Spinal cord (tissue), 10 donors: Measurements from ENCODE around the gene BMPER. TPM values are rescaled to one million over a fixed set of nuclear protein-coding genes. Genes with fewer than 3 reads are reported as not detected.
A peak's percentile ranks its signal among the peaks of the same experiment; 100 is the strongest.

ENCODE experiments used
- DNase-seq, 6 donors: peaks; one replicate each; pipeline versions ENCODE4 v3.0.0 to v3.0.0-alpha.2; 2013 to 2015; ENCODE audit warnings: low spot score in 6 of 6, low read depth in 4 of 6
- H3K27ac ChIP-seq: one replicate; pipeline ENCODE4 v1.5.1; 2013; ENCODE audit warnings: low read depth, low read length, control low read depth
- H3K27me3 ChIP-seq: one replicate; pipeline ENCODE4 v1.6.1; 2013; ENCODE audit warnings: low read length; ENCODE audit not compliant: control insufficient read depth, insufficient read depth
- H3K36me3 ChIP-seq: one replicate; pipeline ENCODE4 v1.6.1; 2013; ENCODE audit warnings: low read length; ENCODE audit not compliant: control insufficient read depth, insufficient read depth
- H3K4me1 ChIP-seq: one replicate; pipeline ENCODE4 v1.6.1; 2013; ENCODE audit warnings: low read length; ENCODE audit not compliant: control insufficient read depth, insufficient read depth
- H3K4me3 ChIP-seq: one replicate; pipeline ENCODE4 v1.5.1; 2013; ENCODE audit warnings: low read depth, low read length, control low read depth
- H3K9me3 ChIP-seq: one replicate; pipeline ENCODE4 v1.6.1; 2013; ENCODE audit warnings: low read length; ENCODE audit not compliant: control insufficient read depth, insufficient read depth
- WGBS: methylation state at CpG from one replicate; pipeline ENCODE4 v1.1.5; 2013; ENCODE audit warnings: missing lambda C conversion rate; ENCODE audit not compliant: insufficient coverage; 5-methylcytosine and 5-hydroxymethylcytosine counted together
- polyA plus RNA-seq, 2 donors: library from polyadenylated mRNA; unstranded; fragments of 120-200 nt; gene quantifications; one replicate each; pipeline ENCODE4 v1.2.1, GENCODE V29; 2013; ENCODE audit not compliant: insufficient read length in 2 of 2
- total RNA-seq, 2 donors: library from RNA; depleted of rRNA in 1 of 2; stranded (reverse); fragments of 120-200 nt in 1 of 2; fragments of >200 nt in 1 of 2; gene quantifications; one replicate each; pipeline versions ENCODE4 v1.2.3 to v1.2.4, GENCODE V29; 2013 to 2014
- donor health status: healthy.

Gene BMPER
- total and polyA plus RNA-seq, 4 donors = 16.8 to 36.3 (median 29.1) TPM

- Histone ChIP-seq H3K27ac (no peak overlapping the region), H3K27me3 (no peaks in the 10 kb centered on the region), H3K4me3 (no peak overlapping the region), H3K9me3 (no peaks in the 10 kb centered on the region), H3K36me3 (no peaks in the 10 kb centered on the region), H3K4me1 (peaks cover 3% of the 10 kb centered on the region)
- DNase-seq = no peak
- WGBS = no CpG with 5 or more reads among the region's 3 CpGs
Observed at GRCh38 chr7:34155220-34155908, 250.0 kb downstream of the BMPER start.

GRCh38 chr7:34156336-34156735 is 251.0 kb downstream of the BMPER start:
- peaks cover 3% of the 10 kb centered on the region for H3K4me1 ChIP-seq
- H3K4me3 ChIP-seq = no peak overlapping the region
- DNase-seq = peak in 1 of 6 donors; percentile 6
- no peaks in the 10 kb centered on the region for H3K36me3 ChIP-seq
- no peaks in the 10 kb centered on the region for H3K9me3 ChIP-seq
- no CpG with 5 or more reads among the region's 2 CpGs for WGBS
- no peaks in the 10 kb centered on the region for H3K27me3 ChIP-seq
- H3K27ac ChIP-seq = no peak overlapping the region

- no peaks in the 10 kb centered on the region for H3K27me3 ChIP-seq
- no peak overlapping the region for H3K27ac ChIP-seq
- H3K9me3 ChIP-seq = no peaks in the 10 kb centered on the region
- DNase-seq = no peak
- no CpG with 5 or more reads among the region's 2 CpGs for WGBS
- H3K4me1 ChIP-seq = peaks cover 3% of the 10 kb centered on the region
- no peaks in the 10 kb centered on the region for H3K36me3 ChIP-seq
- no peak overlapping the region for H3K4me3 ChIP-seq
Observed at GRCh38 chr7:34157137-34157536, 251.8 kb downstream of the BMPER start.

- Histone ChIP-seq H3K36me3 (no peaks in the 10 kb centered on the region), H3K27me3 (no peaks in the 10 kb centered on the region), H3K9me3 (no peaks in the 10 kb centered on the region), H3K4me3 (no peak overlapping the region), H3K4me1 (peaks cover 3% of the 10 kb centered on the region), H3K27ac (no peak overlapping the region)
- DNase-seq = peak in 1 of 6 donors; percentile 38
- WGBS = 63% methylated on average over 9 of the region's 12 CpGs
Observed at GRCh38 chr7:34158368-34159153, 253.2 kb downstream of the BMPER start.

- no peak for DNase-seq
- Histone ChIP-seq H3K4me1 (peaks cover 3% of the 10 kb centered on the region), H3K9me3 (no peaks in the 10 kb centered on the region), H3K27ac (no peak overlapping the region), H3K4me3 (no peak overlapping the region), H3K27me3 (no peaks in the 10 kb centered on the region), H3K36me3 (no peaks in the 10 kb centered on the region)
- WGBS = 50% methylated on average over 1 of the region's 2 CpGs
Observed at GRCh38 chr7:34160261-34160752, 255.0 kb downstream of the BMPER start.

GRCh38 chr7:34162027-34162565 is 256.8 kb downstream of the BMPER start:
- Histone ChIP-seq H3K4me1 (peaks cover 3% of the 10 kb centered on the region), H3K27me3 (no peaks in the 10 kb centered on the region), H3K9me3 (no peaks in the 10 kb centered on the region), H3K36me3 (no peaks in the 10 kb centered on the region), H3K27ac (no peak overlapping the region), H3K4me3 (no peak overlapping the region)
- DNase-seq = no peak
- 80% methylated on average over 1 of the region's 5 CpGs for WGBS

- H3K27ac ChIP-seq = no peak overlapping the region
- no peaks in the 10 kb centered on the region for H3K36me3 ChIP-seq
- no peaks in the 10 kb centered on the region for H3K9me3 ChIP-seq
- WGBS = 50% methylated on average over 2 of the region's 3 CpGs
- H3K4me1 ChIP-seq = peaks cover 3% of the 10 kb centered on the region
- H3K4me3 ChIP-seq = no peak overlapping the region
- DNase-seq = peak in 2 of 6 donors; percentile 32 to 92
- H3K27me3 ChIP-seq = no peaks in the 10 kb centered on the region
Observed at GRCh38 chr7:34162677-34163076, 257.3 kb downstream of the BMPER start.

- no peaks in the 10 kb centered on the region for H3K4me1 ChIP-seq
- H3K9me3 ChIP-seq = no peaks in the 10 kb centered on the region
- WGBS = no CpG with 5 or more reads among the region's 1 CpG
- no peaks in the 10 kb centered on the region for H3K36me3 ChIP-seq
- no peak for DNase-seq
- no peak overlapping the region for H3K4me3 ChIP-seq
- no peaks in the 10 kb centered on the region for H3K27me3 ChIP-seq
- no peak overlapping the region for H3K27ac ChIP-seq
Observed at GRCh38 chr7:34163956-34164355, 258.6 kb downstream of the BMPER start.

GRCh38 chr7:34165466-34165865 is 260.1 kb downstream of the BMPER start:
- Histone ChIP-seq H3K4me1 (no peaks in the 10 kb centered on the region), H3K27me3 (no peaks in the 10 kb centered on the region), H3K4me3 (no peak overlapping the region), H3K9me3 (no peaks in the 10 kb centered on the region), H3K36me3 (no peaks in the 10 kb centered on the region), H3K27ac (no peak overlapping the region)
- WGBS = no CpG with 5 or more reads among the region's 1 CpG
- DNase-seq = no peak
